Myocyte (in vitro differentiated cells): Measurements from ENCODE around the gene ABLIM1. TPM values are rescaled to one million over a fixed set of nuclear protein-coding genes. Genes with fewer than 3 reads are reported as not detected.

Source experiments
- DNase-seq: peaks from one replicate; pipeline ENCODE4 v3.0.0-alpha.2; 2012; ENCODE audit warnings: low read depth
- total RNA-seq: library from RNA; depleted of rRNA; stranded (reverse); fragments of >200 nt; gene quantifications from 2 replicates; pipeline ENCODE4 v1.2.3, GENCODE V29; 2014

ABLIM1 gene
- total RNA-seq, 1 donor from 2014 or later = 21.2 TPM

DNA sequence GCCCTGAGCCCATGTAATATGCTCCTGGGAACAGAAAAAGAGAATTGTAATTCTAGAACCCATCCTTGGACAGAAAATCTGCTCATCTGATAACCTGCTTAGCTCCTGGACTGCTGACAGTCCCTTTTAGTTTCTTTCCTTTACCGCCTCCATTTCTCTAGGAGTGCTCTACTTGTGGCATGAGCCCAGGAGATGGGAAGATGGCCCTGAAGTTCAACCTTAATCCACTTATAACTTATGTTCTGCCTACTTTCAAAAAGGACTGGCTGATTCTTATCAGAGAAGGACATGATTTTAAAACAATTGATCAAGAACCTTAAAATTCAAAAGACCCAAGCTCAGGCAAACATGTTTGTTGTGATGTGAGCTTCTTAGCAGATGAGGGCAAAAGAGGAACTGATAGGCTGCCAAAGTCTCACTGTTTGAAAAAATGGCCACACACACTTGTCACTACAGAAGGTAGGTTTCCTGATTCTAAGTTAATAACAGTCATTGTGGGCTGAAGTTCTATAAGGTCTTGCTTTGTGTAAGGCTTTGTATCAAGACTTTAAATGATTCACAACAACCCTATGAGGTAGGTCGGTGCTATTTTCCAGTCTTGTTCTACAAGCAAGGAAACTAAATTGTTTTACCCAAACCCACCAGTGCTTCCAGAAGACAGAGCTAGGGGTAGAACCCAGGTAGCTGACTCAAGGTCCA lies 159.5 kb downstream of the ABLIM1 start:
- DNase-seq = no peak

DNA sequence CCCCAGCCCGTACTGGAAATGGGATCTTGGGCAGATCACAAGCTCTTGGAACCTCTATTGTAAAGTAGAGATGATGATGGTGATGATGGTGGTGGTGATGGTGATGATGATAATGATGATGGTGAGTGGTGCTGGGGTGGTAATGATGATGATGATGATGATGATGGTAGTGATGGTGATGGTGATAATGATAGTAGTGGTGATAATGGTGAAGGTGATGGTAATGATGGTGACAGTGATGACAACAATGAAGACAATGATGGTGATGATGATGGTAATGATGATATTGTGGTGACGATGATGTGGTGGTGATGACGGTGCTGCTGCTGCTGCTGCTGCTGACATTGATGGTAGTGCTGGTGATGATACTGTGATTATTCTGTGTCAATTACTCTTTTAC lies 162.8 kb downstream of the ABLIM1 start:
- DNase-seq = no peak

DNA sequence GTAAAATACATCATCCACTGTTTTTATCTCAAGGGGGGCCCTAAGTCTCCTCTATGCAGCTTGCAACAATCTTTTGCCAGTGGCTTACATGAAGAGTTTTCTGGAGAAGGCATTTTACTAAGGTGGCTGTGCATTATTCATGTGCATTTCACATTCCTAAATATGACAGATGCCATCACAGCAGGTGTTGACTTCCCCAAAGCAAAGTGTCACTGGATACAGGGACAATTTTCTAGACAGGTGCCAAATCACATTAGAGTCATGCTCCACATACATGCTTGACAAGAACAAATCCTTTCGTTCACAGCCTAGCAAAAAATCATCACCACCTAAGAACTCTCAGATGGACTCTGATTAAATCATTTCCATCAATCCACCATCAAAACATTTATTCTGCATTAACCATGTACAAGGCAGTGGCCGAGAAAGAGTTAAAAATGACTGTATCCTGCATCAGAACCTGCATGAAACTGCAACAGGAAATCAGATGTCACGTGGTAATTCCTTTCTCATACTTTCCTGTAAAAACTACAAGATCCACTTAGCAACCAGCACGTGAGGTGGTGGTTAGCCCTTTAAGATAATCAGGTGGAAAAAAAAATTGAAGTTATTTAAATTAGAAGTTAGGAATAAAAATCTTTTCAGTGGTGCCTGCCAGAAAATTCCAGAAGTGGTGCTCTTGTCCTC lies 165.6 kb downstream of the ABLIM1 start:
- no peak for DNase-seq

DNA sequence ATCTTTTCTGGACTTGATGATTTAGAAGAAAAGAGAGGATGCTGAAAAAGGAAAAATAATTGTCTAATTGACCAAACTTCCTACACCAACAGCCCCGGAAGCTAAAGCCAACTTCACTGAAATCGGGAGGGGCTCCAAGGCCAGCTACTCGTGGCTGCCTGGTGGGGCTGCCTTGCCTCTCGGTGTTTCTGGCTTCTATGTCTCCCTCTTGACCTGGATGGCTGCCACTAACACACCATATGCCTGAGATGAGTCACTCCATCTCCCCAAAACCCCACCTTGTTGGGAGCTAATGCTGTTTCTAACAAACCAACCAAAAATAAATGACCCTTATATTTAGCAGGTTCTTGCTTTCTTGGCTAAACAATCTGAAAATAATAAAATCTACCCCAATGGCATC lies 166.1 kb downstream of the ABLIM1 start:
- DNase-seq = no peak

DNA sequence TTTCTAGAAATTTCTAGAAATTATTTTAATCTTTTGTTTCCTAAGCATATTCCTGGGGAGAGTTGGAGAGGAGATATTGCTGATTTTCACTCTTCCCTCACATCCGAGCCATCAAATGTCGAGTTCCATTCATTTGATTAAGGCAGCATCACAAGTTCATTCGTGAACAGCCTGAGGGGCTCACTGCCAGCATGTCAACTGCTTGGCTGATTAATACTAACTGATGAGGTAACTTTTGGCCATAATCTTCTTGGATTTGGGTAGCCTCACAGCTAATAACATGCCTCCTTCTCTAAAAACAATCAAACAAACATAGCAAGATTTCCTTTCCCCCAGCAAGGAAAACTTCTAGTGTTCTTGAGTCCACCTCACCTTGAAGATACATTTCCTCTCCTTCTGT lies 166.7 kb downstream of the ABLIM1 start:
- no peak for DNase-seq

- DNase-seq = no peak
Observed at GRCh38 chr10:114489521-114490310, 168.4 kb downstream of the ABLIM1 start.

- DNase-seq = no peak
Observed at GRCh38 chr10:114487815-114488536, 170.1 kb downstream of the ABLIM1 start.

GRCh38 chr10:114486938-114487814 lies 170.9 kb downstream of the ABLIM1 start:
- no peak for DNase-seq

DNA sequence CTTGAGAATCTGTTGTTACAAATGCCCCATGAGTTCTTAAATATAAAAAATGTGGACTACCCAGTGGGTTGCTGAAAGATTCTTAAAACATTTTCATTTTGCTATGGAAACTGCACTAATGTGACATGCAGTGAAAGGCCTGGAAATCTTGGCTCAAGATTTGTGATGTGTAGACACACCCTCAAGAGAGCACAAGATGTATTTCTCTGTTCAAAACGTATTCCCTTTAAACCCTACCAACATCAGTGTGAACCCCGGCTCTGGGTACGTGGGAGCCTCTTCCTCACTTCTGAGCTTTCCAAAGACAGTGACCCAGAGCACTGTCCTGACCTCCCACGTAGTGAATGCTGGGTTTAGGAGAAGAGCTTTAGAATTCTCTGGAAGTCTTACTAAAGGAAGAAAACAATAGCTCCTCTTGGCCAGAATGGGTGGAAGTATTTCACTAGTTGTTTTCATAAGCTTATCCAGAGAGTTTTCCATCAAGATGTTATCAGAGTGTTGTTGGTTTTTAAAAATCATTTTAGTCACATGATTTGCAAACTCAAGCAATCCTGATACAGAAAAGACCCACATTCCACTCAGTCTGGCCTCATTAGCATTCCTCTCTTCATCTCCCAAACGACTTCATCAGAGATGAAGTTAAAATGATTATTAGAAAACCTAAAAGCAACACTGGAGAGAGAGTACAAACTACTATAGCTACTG lies 172.2 kb downstream of the ABLIM1 start:
- DNase-seq = no peak

DNA sequence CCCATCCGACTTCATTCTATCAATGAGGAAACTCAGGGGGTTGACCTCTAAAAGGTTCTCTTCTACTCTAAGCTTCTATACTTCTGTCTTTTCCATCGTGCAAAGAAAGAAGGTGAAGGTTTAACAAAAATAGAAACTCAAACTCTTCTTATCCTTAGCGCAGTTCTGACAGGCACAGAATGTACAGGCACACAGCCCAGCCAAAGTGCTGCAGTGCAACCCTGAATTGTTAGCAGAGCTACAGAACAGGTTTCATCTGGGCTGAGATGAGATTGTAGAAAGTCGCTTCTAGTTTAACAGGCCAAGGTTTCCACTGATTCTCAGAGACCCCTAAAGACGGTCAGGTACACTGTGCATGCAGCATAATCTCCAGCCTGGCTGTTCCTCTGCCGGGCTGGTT lies 174.5 kb downstream of the ABLIM1 start:
- DNase-seq = no peak

DNA sequence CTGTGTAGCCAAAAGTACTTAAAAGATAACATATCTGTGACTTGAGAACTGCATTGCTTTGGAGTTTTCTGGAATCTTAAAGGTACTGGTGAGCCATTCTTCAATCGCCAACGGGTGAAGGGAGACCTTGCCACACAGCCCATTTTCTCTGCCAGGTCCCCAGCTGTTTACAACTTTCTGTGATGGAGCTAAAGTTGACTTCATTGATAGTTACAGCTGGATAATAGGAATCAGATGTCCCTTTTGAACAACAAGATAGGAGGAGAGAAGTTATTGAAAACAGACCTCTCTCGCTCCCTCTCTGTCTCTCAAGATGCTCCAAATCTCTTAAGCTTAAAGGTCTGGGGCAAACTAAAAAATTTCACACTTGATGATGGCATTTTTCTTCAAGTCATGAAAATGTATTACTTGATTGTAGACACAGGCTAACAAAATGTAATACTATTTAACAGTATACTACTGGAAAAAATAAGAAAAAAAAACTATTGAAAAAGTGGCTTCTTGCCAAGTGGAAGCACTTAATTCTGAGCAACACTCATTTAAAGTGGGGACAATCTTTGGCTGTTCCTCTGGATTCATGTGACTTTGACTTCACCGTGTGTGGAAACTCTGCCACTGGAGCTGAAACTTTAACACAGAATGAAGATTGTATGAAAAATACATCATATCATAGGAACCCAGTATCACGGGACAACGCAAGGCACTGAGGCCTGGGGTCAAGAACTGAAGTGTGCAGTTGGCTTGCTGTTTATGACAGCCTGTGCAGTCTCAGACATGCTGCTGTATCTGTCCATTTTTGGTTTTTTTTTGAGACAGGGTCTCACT lies 175.4 kb downstream of the ABLIM1 start:
- no peak for DNase-seq

GRCh38 chr10:114481055-114481454 lies 177.0 kb downstream of the ABLIM1 start:
- no peak for DNase-seq

DNA sequence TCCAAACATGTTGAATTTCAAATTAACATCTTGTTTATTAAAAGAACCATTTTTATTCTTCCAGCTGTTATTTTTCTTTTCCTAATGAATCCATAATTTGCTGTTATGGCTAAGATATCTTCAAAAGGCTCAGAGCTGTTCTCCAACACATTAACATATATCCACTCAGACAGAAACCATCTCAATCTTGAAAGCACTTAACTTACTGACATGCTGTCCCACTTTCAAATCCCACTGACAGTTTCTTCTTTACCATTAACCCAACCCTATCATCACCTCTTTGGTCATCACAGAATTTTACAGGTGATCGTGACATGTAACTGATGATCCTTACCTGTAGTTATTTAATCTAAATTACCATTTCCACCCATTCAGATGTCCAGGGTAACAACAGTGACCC lies 178.2 kb downstream of the ABLIM1 start:
- DNase-seq = no peak

- DNase-seq = no peak
Observed at GRCh38 chr10:114479307-114479706, 178.8 kb downstream of the ABLIM1 start.

GRCh38 chr10:114478281-114478680 lies 179.8 kb downstream of the ABLIM1 start:
- DNase-seq = no peak

DNA sequence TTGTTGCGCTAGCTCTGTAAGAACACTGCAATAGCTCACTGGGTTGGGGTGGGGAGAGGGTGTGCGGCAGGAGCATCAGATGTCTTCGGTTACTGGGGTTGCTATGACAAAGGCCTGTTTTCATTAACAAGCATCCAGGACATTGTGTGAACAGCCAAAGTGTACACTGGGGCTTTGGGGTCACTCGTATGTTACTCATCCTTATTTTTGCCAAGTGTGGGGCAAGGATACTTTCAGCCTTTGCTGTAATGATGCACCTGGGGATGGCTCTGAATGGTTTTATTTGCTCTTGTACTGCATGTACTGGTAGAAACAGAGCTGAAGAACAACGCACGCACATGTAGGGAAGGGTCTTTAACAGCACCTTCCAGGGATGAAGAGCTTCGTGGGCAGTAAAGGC lies 180.8 kb downstream of the ABLIM1 start:
- no peak for DNase-seq

GRCh38 chr10:114474989-114475388 lies 183.1 kb downstream of the ABLIM1 start:
- no peak for DNase-seq

DNA sequence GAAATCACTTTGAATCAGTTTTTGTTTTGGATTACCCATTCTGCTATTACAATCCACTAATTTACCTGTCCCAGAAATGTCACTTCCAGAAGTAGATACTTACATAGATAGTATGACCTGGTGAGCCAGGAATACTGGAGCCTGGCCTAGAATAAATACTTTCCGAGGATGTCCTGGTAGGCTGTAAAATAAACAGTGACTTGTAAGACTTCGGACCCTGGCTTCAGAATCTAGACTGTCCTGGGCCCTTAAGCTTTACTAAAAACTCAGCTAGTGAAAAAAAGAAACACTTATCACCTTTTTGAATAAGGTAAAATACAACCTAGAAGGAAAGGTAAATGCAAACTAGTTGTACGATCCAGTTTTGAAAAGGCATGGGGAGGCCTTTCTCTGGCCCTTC lies 184.3 kb downstream of the ABLIM1 start:
- DNase-seq = no peak

- DNase-seq = no peak
Observed at GRCh38 chr10:114472877-114473253, 185.2 kb downstream of the ABLIM1 start.
